NT2/D1 (cell line): Measurements from ENCODE around the gene CD96.

ENCODE experiments used
- DNase-seq: peaks from one replicate; pipeline ENCODE4 v3.0.0-alpha.2; 2011; ENCODE audit warnings: low read depth, low spot score
- H3K27me3 ChIP-seq: 2 replicates; pipeline ENCODE4 v1.6.0; 2011; ENCODE audit warnings: mild to moderate bottlenecking; ENCODE audit not compliant: insufficient read length, insufficient read depth
- H3K36me3 ChIP-seq: 2 replicates; pipeline ENCODE4 v1.6.1; 2011; ENCODE audit warnings: mild to moderate bottlenecking, low read length, mixed read lengths; ENCODE audit not compliant: insufficient read depth, insufficient read length
- H3K4me1 ChIP-seq: 2 replicates; pipeline ENCODE4 v1.5.1; 2011; ENCODE audit not compliant: insufficient read depth, insufficient read length
- H3K4me3 ChIP-seq: 2 replicates; pipeline ENCODE4 v1.5.1; 2011; ENCODE audit warnings: low read depth; ENCODE audit not compliant: insufficient read length
- H3K9ac ChIP-seq: 2 replicates; pipeline ENCODE4 v1.6.0; 2011; ENCODE audit warnings: low read depth; ENCODE audit not compliant: insufficient read length
- H3K9me3 ChIP-seq: 2 replicates; pipeline ENCODE4 v1.5.1; 2011; ENCODE audit warnings: mild to moderate bottlenecking, low read length; ENCODE audit not compliant: insufficient read depth
- SUZ12 ChIP-seq: IDR thresholded peaks from 2 replicates; pipeline ENCODE4 v1.6.1; 2011; ENCODE audit not compliant: insufficient read length, insufficient read depth; ENCODE audit errors: extremely low read depth
- YY1 ChIP-seq: IDR thresholded peaks from 2 replicates; pipeline ENCODE4 v1.6.1; 2011; ENCODE audit not compliant: insufficient read length, insufficient read depth
- ZNF274 ChIP-seq: IDR thresholded peaks from 2 replicates; pipeline ENCODE4 v1.6.1; 2011; ENCODE audit warnings: mild to moderate bottlenecking, low read depth, low read length

The CD96 gene

DNA sequence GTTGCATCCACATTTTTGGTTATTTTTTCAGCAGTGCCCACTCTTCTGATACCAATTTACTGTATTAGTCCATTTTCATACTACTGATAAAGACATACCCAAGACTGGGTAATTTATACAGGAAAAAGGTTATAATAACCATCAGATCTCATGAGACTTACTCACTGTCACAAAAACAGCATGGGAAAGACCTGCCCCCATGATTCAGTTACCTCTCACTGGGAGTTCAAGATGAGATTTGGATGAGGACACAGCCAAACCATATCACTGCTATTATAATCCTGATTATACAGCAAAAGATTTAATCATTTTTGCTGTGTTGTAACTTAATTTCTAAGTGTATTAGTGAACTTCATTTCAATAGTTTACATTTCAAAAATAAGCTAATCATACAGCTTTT is 46.5 kb downstream of the CD96 start:
- peaks cover 17% of the 10 kb centered on the region for H3K9me3 ChIP-seq
- no peaks in the 10 kb centered on the region for H3K36me3 ChIP-seq
- no peak overlapping the region for H3K9ac ChIP-seq

DNA sequence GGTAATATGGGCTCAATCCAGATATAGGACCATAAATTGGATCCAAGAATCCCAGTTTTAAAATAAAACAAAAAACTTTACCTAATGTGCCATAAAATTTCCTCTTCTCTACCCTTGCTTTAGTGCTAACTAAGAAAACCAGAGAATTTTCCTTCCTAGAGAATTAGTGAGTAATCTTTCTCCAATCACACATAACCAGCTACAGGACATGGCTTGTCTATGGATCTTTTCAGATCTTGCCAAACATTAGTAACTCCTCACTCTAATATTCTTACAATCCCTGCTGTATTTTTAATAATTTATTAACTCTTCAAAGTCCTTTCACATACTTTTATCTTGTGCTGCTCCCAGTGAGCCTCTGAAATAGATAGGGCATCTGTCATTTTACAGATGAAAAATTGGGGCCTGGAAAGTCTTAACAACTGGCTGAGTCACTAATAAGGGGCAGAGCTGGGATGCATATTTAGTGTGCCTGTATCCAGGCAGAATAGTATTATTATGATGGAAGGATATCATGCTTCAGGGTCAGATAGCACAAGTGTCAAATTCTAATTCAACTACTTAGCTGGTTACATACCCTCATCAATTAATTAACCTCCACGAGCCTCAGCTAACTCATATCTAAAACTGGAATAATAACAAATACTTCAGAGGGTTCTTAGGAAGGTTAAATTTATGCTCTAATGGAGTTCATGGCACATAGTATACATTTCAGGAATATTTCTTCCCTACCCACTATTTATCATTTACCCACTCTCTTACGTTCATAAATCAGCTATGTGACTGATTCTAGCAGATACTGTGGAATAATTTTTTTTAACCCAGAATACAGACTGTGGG is 47.5 kb downstream of the CD96 start:
- TF ChIP-seq YY1: no peak
- TF ChIP-seq ZNF274: no peak
- Histone ChIP-seq H3K9ac (no peak overlapping the region), H3K4me3 (no peak overlapping the region), H3K36me3 (no peaks in the 10 kb centered on the region), H3K27me3 (no peaks in the 10 kb centered on the region), H3K4me1 (no peaks in the 10 kb centered on the region), H3K9me3 (peaks cover 14% of the 10 kb centered on the region)
- no peak for DNase-seq

More for the DNA sequence above, 46.5 kb downstream of the CD96 start:
- no peak for DNase-seq
- no peak for TF ChIP-seq YY1
- TF ChIP-seq ZNF274: no peak
- no peak for TF ChIP-seq SUZ12
- Histone ChIP-seq H3K27me3 (no peaks in the 10 kb centered on the region), H3K4me1 (no peaks in the 10 kb centered on the region), H3K4me3 (no peak overlapping the region)

GRCh38 chr3:111590143-111590491 is 48.1 kb downstream of the CD96 start:
- TF ChIP-seq ZNF274: no peak
- TF ChIP-seq SUZ12: no peak
- TF ChIP-seq YY1: no peak
- peak; percentile 6 for DNase-seq
- Histone ChIP-seq H3K27me3 (no peaks in the 10 kb centered on the region), H3K36me3 (no peaks in the 10 kb centered on the region), H3K4me1 (no peaks in the 10 kb centered on the region), H3K9me3 (peaks cover 14% of the 10 kb centered on the region), H3K4me3 (no peak overlapping the region), H3K9ac (no peak overlapping the region)

- Histone ChIP-seq H3K9me3 (peaks cover 11% of the 10 kb centered on the region), H3K27me3 (no peaks in the 10 kb centered on the region), H3K4me1 (no peaks in the 10 kb centered on the region), H3K9ac (no peak overlapping the region), H3K36me3 (no peaks in the 10 kb centered on the region), H3K4me3 (no peak overlapping the region)
- DNase-seq: no peak
- TF ChIP-seq SUZ12 (no peak), YY1 (no peak), ZNF274 (no peak)
Observed at GRCh38 chr3:111591555-111591954, 49.6 kb downstream of the CD96 start.

DNA sequence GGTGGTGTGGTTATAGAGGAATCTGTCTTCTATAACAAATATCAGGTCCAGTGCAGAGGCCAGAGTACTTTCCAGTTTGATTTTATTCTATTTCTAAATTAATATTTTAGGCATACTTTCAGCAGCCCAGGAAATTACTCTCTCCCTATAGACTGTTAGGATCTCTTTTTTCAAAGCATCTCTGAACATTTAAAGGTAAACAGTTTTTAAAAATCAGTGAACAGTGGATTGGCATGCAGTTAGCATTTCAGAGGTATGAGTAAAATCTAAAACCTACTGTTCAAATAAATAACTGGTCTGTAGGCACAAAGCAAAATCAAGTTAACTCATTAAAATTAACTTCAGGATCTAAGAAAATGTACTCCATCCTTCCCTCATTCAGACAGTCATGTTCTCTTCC is 50.1 kb downstream of the CD96 start:
- no peak for DNase-seq
- Histone ChIP-seq H3K36me3 (no peaks in the 10 kb centered on the region), H3K9ac (no peak overlapping the region), H3K4me3 (no peak overlapping the region), H3K4me1 (no peaks in the 10 kb centered on the region), H3K9me3 (peaks cover 5% of the 10 kb centered on the region), H3K27me3 (no peaks in the 10 kb centered on the region)
- no peak for TF ChIP-seq ZNF274
- TF ChIP-seq YY1: no peak
- no peak for TF ChIP-seq SUZ12

GRCh38 chr3:111592936-111593335 is 50.9 kb downstream of the CD96 start:
- Histone ChIP-seq H3K4me1 (no peaks in the 10 kb centered on the region), H3K36me3 (no peaks in the 10 kb centered on the region), H3K4me3 (no peak overlapping the region), H3K27me3 (no peaks in the 10 kb centered on the region), H3K9me3 (no peaks in the 10 kb centered on the region), H3K9ac (no peak overlapping the region)
- DNase-seq: no peak
- TF ChIP-seq SUZ12: no peak
- TF ChIP-seq YY1: no peak
- no peak for TF ChIP-seq ZNF274

DNA sequence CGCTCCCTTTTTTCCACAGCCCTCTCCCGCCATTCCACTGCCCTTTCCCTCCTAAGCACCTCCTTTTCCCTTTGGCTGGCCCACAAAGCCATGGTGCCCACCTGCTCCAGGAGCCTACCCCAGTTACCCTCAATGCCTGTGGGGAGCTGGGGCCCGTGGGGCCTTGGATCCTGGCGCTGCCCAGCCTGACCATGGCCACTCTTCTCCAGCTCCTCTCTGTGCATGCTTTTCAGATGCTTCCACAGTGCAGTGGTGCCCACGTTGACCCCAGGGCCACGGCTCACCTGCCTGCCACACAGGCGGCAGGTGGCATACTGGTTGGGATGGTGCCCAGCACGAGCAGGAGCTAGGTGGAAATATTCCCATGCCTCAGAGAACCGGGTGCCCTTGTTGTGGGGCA is 51.7 kb downstream of the CD96 start:
- H3K9me3 ChIP-seq: no peaks in the 10 kb centered on the region
- no peak overlapping the region for H3K4me3 ChIP-seq
- no peaks in the 10 kb centered on the region for H3K4me1 ChIP-seq
- H3K27me3 ChIP-seq: no peaks in the 10 kb centered on the region
- H3K9ac ChIP-seq: no peak overlapping the region
- no peaks in the 10 kb centered on the region for H3K36me3 ChIP-seq
- TF ChIP-seq SUZ12 (no peak), YY1 (no peak), ZNF274 (no peak)
- DNase-seq: no peak
